ENCODE measurements around the gene OGN.

The OGN gene

DNA sequence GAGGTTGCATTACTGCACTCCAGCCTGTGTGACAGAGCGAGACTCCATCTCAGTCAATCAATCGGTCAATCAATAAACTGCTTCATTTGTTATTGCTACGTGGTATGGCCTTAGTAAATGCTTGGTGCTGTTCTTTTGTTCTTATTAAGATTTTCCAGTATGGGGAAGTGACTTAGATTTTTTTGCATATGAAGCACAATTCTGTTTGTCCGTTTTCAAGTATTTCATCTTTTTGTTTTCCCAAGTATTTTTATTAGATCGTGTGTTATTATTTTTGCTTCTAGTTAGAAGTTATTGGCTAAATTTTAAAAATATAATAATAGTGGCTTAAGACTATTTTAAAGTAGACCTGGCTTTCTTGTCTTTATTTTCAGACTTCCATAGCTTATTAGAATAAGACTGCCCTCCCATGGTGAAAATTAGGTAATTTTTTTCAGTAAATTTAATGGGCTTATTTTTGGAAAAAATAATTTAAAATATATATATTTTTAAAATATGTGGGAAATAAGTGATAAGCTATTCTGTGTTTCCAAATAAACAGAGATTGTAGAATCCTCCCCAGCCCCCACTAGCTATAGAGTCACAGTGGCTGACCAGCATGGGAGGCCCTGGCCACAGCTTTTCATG lies 34.6 kb upstream of the OGN start:
- DNase-seq, result no peak
- Histone ChIP-seq H3K36me3 (replicated peaks) (no peaks in the 10 kb centered on the region), H3K27me3 (replicated peaks) (no peaks in the 10 kb centered on the region), H3K27ac (no peak overlapping the region), H3K4me3 (ENCODE audit: low read depth, low read length) (no peak overlapping the region)
- in situ Hi-C loops (cut with HindIII; ENCODE audit: low pct_ligation_motif_present, low sequenced_read_pairs), result no loop called here
- TF ChIP-seq, protein P1, sequence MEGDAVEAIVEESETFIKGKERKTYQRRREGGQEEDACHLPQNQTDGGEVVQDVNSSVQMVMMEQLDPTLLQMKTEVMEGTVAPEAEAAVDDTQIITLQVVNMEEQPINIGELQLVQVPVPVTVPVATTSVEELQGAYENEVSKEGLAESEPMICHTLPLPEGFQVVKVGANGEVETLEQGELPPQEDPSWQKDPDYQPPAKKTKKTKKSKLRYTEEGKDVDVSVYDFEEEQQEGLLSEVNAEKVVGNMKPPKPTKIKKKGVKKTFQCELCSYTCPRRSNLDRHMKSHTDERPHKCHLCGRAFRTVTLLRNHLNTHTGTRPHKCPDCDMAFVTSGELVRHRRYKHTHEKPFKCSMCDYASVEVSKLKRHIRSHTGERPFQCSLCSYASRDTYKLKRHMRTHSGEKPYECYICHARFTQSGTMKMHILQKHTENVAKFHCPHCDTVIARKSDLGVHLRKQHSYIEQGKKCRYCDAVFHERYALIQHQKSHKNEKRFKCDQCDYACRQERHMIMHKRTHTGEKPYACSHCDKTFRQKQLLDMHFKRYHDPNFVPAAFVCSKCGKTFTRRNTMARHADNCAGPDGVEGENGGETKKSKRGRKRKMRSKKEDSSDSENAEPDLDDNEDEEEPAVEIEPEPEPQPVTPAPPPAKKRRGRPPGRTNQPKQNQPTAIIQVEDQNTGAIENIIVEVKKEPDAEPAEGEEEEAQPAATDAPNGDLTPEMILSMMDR (IDR thresholded peaks at IDR 0.05; ENCODE audit: low read depth, low read length, missing control alignments), result no peak

DNA sequence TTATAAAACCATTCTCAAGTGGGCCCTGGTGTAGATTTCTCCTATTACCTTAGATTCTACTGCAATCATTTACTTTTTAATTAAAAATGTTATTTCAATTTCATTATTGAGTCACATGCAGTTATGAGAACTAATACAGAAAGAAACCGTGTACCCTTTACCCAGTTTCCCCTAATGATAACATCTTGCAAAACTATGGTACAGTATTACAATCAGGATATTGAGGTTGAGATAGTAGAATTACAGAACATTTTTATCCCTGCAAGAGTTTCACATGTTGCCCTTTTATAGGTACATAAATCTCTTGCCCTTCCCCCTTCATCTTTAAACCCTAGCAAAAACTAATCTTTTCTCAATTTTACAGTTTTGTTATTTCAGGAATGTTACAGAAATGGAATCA lies 30.9 kb upstream of the OGN start:
- no peak for DNase-seq
- Histone ChIP-seq H3K27me3 (replicated peaks) (no peaks in the 10 kb centered on the region), H3K36me3 (replicated peaks) (no peaks in the 10 kb centered on the region), H3K27ac (no peak overlapping the region), H3K4me3 (ENCODE audit: low read depth, low read length) (no peak overlapping the region)
- in situ Hi-C loops (cut with HindIII; ENCODE audit: low pct_ligation_motif_present, low sequenced_read_pairs), result no loop called here
- TF ChIP-seq, protein P1 (IDR thresholded peaks at IDR 0.05; ENCODE audit: low read depth, low read length, missing control alignments), result no peak

DNA sequence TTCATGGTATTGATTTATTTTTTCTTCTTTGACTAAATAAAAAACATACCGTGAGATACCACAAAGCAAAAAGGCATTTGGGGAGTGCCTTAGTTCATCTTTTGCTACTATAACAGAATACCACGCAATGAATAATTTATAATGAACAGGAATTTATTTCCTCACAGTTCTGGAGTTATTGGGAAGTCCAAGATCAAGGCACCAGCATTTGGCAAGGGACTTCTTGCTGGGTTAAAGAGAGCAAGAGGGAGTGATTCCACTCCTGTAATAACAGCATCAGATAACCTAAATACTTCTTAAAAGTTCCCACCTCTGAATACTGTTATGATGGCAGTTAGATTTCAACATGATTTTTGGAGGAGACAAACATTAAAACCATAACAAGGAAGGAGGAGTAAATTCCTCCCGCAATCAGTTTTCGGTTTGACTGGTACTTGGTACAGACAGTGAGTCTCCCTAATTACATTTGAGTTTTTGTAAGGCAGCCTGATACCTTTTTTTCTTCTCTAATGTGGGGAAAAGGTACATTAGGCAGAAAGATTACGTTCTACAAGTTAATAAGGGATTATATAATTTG lies 28.7 kb upstream of the OGN start:
- TF ChIP-seq, protein P1 (IDR thresholded peaks at IDR 0.05; ENCODE audit: low read depth, low read length, missing control alignments), result no peak
- in situ Hi-C loops (cut with HindIII; ENCODE audit: low pct_ligation_motif_present, low sequenced_read_pairs), result no loop called here
- DNase-seq, result no peak
- no peaks in the 10 kb centered on the region for H3K27me3 ChIP-seq (replicated peaks)
- no peak overlapping the region for H3K27ac ChIP-seq
- no peak overlapping the region for H3K4me3 ChIP-seq (ENCODE audit: low read depth, low read length)
- no peaks in the 10 kb centered on the region for H3K36me3 ChIP-seq (replicated peaks)

DNA sequence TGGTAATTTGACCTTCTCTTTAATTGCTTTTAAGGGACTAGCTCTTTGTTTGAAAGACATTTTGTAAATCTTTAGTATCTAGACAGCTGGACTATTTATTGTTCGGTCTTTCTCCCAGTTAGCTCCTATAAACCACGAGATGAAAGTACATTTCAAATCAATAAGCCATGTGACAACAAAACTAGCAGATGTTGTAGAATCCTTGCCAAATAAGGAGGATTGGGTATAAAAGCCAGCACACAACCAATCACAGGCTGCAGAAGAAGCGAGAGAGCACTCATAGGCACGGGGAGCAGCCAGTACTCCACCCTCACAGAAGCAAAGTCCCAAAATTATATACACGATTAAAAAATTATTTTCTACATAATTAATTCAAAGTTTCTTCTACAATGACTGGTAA lies 28.0 kb upstream of the OGN start:
- Histone ChIP-seq H3K36me3 (replicated peaks) (no peaks in the 10 kb centered on the region), H3K4me3 (ENCODE audit: low read depth, low read length) (no peak overlapping the region), H3K27ac (no peak overlapping the region), H3K27me3 (replicated peaks) (no peaks in the 10 kb centered on the region)
- no peak for DNase-seq
- TF ChIP-seq, protein P1 (IDR thresholded peaks at IDR 0.05; ENCODE audit: low read depth, low read length, missing control alignments), result no peak
- in situ Hi-C loops (cut with HindIII; ENCODE audit: low pct_ligation_motif_present, low sequenced_read_pairs), result no loop called here

DNA sequence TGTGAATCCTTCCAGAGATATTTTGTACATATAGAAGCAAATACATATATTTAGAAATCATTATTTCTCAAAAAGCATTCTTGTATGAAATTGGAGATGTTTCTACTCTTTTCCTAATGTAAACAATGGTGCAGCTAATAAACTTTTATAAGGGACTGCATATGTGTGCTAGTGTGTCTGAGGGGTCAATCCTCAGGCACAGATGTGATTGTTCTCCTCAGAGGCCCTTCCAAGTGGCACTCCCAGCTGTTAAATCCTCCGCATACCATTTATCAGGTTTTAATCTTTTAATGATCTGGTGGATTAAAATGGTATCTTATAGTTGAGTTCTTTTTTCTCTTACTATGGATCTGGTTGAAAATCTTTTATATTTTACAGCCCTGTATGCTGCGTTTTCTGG lies 25.5 kb upstream of the OGN start:
- Histone ChIP-seq H3K4me3 (ENCODE audit: low read depth, low read length) (no peak overlapping the region), H3K36me3 (replicated peaks) (no peaks in the 10 kb centered on the region), H3K27me3 (replicated peaks) (no peaks in the 10 kb centered on the region), H3K27ac (no peak overlapping the region)
- TF ChIP-seq, protein P1 (IDR thresholded peaks at IDR 0.05; ENCODE audit: low read depth, low read length, missing control alignments), result no peak
- in situ Hi-C loops (cut with HindIII; ENCODE audit: low pct_ligation_motif_present, low sequenced_read_pairs), result no loop called here
- no peak for DNase-seq
